A673 (cell line): Measurements from ENCODE around the gene ADH1C. TPM values are rescaled to one million over a fixed set of nuclear protein-coding genes. Genes with fewer than 3 reads are reported as not detected.
"Not testable (repeated sequence)": the region's sequence is repeated elsewhere in the genome, so short reads cannot be mapped to it uniquely, and the experiment has no call there.

ENCODE experiments used
- BruUV-seq: library from RNA; stranded (reverse); fragments of 400-500 nt; replicated peaks from 2 replicates; lab custom pipeline; 2021; lab: Mats Ljungman, UMichigan
- CTCF ChIA-PET: fragments of 300-600 bp; sonication (Branson Sonifier 250); formaldehyde crosslinking; loops from one replicate; lab custom pipeline; 2022; ENCODE audit warnings: antibody characterized with exemption; lab: Charles Lee
- POLR2A ChIA-PET: fragments of 300-600 bp; sonication (Branson Sonifier 250); formaldehyde crosslinking; loops from one replicate; lab custom pipeline; 2022; ENCODE audit warnings: antibody characterized with exemption; ENCODE audit not compliant: low non-redundant PET; lab: Charles Lee
- DNase-seq: peaks from one replicate; pipeline ENCODE4 v3.0.0-alpha.2; 2015; ENCODE audit warnings: low spot score
- H3K27ac ChIP-seq: fragments of 200-600 bp; sonication (generic); 2 replicates; pipeline ENCODE4 v1.5.1; 2016; ENCODE audit warnings: mixed run types, low read depth, mild to moderate bottlenecking, mixed read lengths, antibody characterized with exemption, low read length; ENCODE audit not compliant: poor library complexity, severe bottlenecking
- H3K27me3 ChIP-seq: fragments of 200-600 bp; sonication (generic); replicated peaks from 2 replicates; pipeline ENCODE4 v1.6.1; 2017; ENCODE audit warnings: mixed run types, low read depth, mild to moderate bottlenecking, mixed read lengths, antibody characterized with exemption, low read length; ENCODE audit not compliant: insufficient read depth, poor library complexity
- H3K36me3 ChIP-seq: fragments of 200-600 bp; sonication (generic); 2 replicates; pipeline ENCODE4 v1.6.1; 2016; ENCODE audit warnings: mixed run types, mild to moderate bottlenecking, mixed read lengths, antibody characterized with exemption, low read length; ENCODE audit not compliant: insufficient read depth, poor library complexity, severe bottlenecking
- H3K4me1 ChIP-seq: fragments of 200-600 bp; sonication (generic); 2 replicates; pipeline ENCODE4 v1.6.1; 2017; ENCODE audit warnings: mixed run types, mild to moderate bottlenecking, mixed read lengths, antibody characterized with exemption, low read length; ENCODE audit not compliant: insufficient read depth, poor library complexity, severe bottlenecking
- H3K4me3 ChIP-seq: fragments of 200-600 bp; sonication (generic); 2 replicates; pipeline ENCODE4 v1.5.1; 2016; ENCODE audit warnings: low read depth, mixed run types, mild to moderate bottlenecking, mixed read lengths, low read length; ENCODE audit not compliant: poor library complexity, severe bottlenecking
- H3K9me3 ChIP-seq: fragments of 200-600 bp; sonication (generic); 2 replicates; pipeline ENCODE4 v1.6.1; 2016; ENCODE audit warnings: mixed run types, low read depth, mild to moderate bottlenecking, mixed read lengths, antibody characterized with exemption, low read length; ENCODE audit not compliant: poor library complexity, severe bottlenecking
- CTCF ChIP-seq: fragments of 300-800, 200-600 bp; sonication (generic); conservative IDR thresholded peaks from 2 replicates; pipeline ENCODE4 v1.5.1; 2017; ENCODE audit warnings: low read depth, mild to moderate bottlenecking, antibody characterized with exemption, low read length, moderate library complexity, mixed read lengths
- EZH2 ChIP-seq: fragments of 200-600 bp; sonication (generic); IDR thresholded peaks from 2 replicates; pipeline ENCODE4 v1.6.1; 2017; ENCODE audit warnings: borderline replicate concordance, low read depth, mild to moderate bottlenecking, mixed read lengths, antibody characterized with exemption, low read length; ENCODE audit not compliant: poor library complexity, severe bottlenecking
- intact Hi-C: fragments of 100-400 bp; cut with micrococcal nuclease; formaldehyde crosslinking; loops from one replicate; pipeline ENCODE4 v1.10.0; 2022; ENCODE audit not compliant: unreplicated experiment
- total RNA-seq: library from RNA; stranded (reverse); gene quantifications from 2 replicates; pipeline ENCODE4 v1.2.3, GENCODE V29; 2021

ADH1C gene
- total RNA-seq, 1 experiment from 2014 or later: not detected

- no peaks in the 10 kb centered on the region for H3K9me3 ChIP-seq
- H3K27me3 ChIP-seq: no peaks in the 10 kb centered on the region
- CTCF ChIA-PET: no interaction called here
- intact Hi-C loops: no loop called here
- no peaks in the 10 kb centered on the region for H3K4me1 ChIP-seq
- no peaks in the 10 kb centered on the region for H3K36me3 ChIP-seq
- H3K27ac ChIP-seq: no peak overlapping the region
- no peak for TF ChIP-seq CTCF
- TF ChIP-seq EZH2: no peak
- POLR2A ChIA-PET: no interaction called here
- no TSS peak for BruUV-seq
- no peak overlapping the region for H3K4me3 ChIP-seq
- DNase-seq: no peak
Observed at GRCh38 chr4:99356992-99357391, 4.4 kb upstream of the ADH1C start.

- not testable (repeated sequence) for H3K27me3 ChIP-seq
Observed at GRCh38 chr4:99356149-99356548, 3.6 kb upstream of the ADH1C start.

GRCh38 chr4:99351487-99351886, 1.1 kb downstream of the ADH1C start:
- ChIA-PET CTCF (no interaction called here), POLR2A (no interaction called here)
- intact Hi-C loops: no loop called here
- H3K4me1 ChIP-seq: no peaks in the 10 kb centered on the region
- TF ChIP-seq CTCF (no peak), EZH2 (no peak)
- H3K27me3 ChIP-seq: no peaks in the 10 kb centered on the region
- H3K4me3 ChIP-seq: no peak overlapping the region
- no peak overlapping the region for H3K27ac ChIP-seq
- BruUV-seq: no TSS peak
- no peaks in the 10 kb centered on the region for H3K36me3 ChIP-seq
- H3K9me3 ChIP-seq: no peaks in the 10 kb centered on the region
- no peak for DNase-seq

More at GRCh38 chr4:99356149-99356548, 3.6 kb upstream of the ADH1C start:
- H3K4me3 ChIP-seq, H3K4me1 ChIP-seq, intact Hi-C loops, CTCF ChIA-PET, H3K9me3 ChIP-seq, DNase-seq, POLR2A ChIA-PET, BruUV-seq, H3K27ac ChIP-seq, H3K36me3 ChIP-seq: not testable (repeated sequence)

GRCh38 chr4:99349338-99349737, 3.2 kb downstream of the ADH1C start:
- Histone ChIP-seq H3K27me3 (no peaks in the 10 kb centered on the region), H3K36me3 (no peaks in the 10 kb centered on the region), H3K27ac (no peak overlapping the region), H3K4me3 (no peak overlapping the region), H3K4me1 (no peaks in the 10 kb centered on the region), H3K9me3 (no peaks in the 10 kb centered on the region)
- no peak for DNase-seq
- TF ChIP-seq CTCF: no peak
- POLR2A ChIA-PET: no interaction called here
- BruUV-seq: no TSS peak
- CTCF ChIA-PET: no interaction called here
- intact Hi-C loops: no loop called here

GRCh38 chr4:99342624-99343023, 9.9 kb downstream of the ADH1C start:
- H3K9me3 ChIP-seq, H3K36me3 ChIP-seq, BruUV-seq, CTCF ChIA-PET, intact Hi-C loops, H3K27me3 ChIP-seq, H3K27ac ChIP-seq, H3K4me3 ChIP-seq, H3K4me1 ChIP-seq, POLR2A ChIA-PET, DNase-seq: not testable (repeated sequence)
